CD4-positive, alpha-beta T cell (primary cell): ENCODE measurements around the gene MPRIP. TPM values are rescaled to one million over a fixed set of nuclear protein-coding genes. Genes with fewer than 3 reads are reported as not detected.

Experiments used
- ATAC-seq: fragments of 200-7000 bp; cut with Tn5 transposase; one replicate; pipeline ENCODE4 v1.10.0; 2022; ENCODE audit warnings: mild to moderate bottlenecking; ENCODE audit not compliant: poor library complexity
- CTCF ChIA-PET: fragments of 350-600 bp; sonication (Branson Sonifier 250); formaldehyde crosslinking; loops from one replicate; lab custom pipeline; 2021; ENCODE audit warnings: antibody characterized with exemption, inconsistent platforms; lab: Charles Lee
- POLR2A ChIA-PET: fragments of 350-600 bp; sonication (Branson Sonifier 250); formaldehyde crosslinking; loops from one replicate; lab custom pipeline; 2021; ENCODE audit warnings: antibody characterized with exemption, inconsistent platforms; lab: Charles Lee
- DNase-seq, 14 experiments: peaks; one replicate each; pipeline ENCODE4 v3.0.0-alpha.2; 2013 to 2020; ENCODE audit warnings: mixed read lengths in 2 of 14
- H3K27ac ChIP-seq, 2 donors: one replicate each; pipeline versions ENCODE4 v1.5.1 to v1.7.0; 2013; ENCODE audit warnings: low read length in 2 of 2, low read depth in 1 of 2, mild to moderate bottlenecking in 1 of 2
- H3K27me3 ChIP-seq, 2 experiments: 1 replicate in 1 of 2; 2 replicates in 1 of 2; pipeline versions ENCODE4 v1.6.1 to v1.7.0; 2013; ENCODE audit warnings: low read length in 2 of 2, control low read depth in 1 of 2, mild to moderate bottlenecking in 1 of 2, moderate library complexity in 1 of 2; ENCODE audit not compliant: insufficient read depth in 2 of 2, control insufficient read depth in 1 of 2
- H3K36me3 ChIP-seq: one replicate; pipeline ENCODE4 v1.6.1; 2013; ENCODE audit warnings: low read length, control low read depth; ENCODE audit not compliant: insufficient read depth
- H3K4me1 ChIP-seq: one replicate; pipeline ENCODE4 v1.6.1; 2013; ENCODE audit warnings: low read length, control low read depth; ENCODE audit not compliant: insufficient read depth
- H3K4me3 ChIP-seq: one replicate; pipeline ENCODE4 v1.5.1; 2013; ENCODE audit warnings: mild to moderate bottlenecking, low read length, moderate library complexity
- H3K9me3 ChIP-seq, 2 experiments: 1 replicate in 1 of 2; 2 replicates in 1 of 2; pipeline versions ENCODE4 v1.6.1 to v1.7.0; 2013; ENCODE audit warnings: low read length in 2 of 2, mild to moderate bottlenecking in 2 of 2, control low read depth in 1 of 2, moderate library complexity in 1 of 2; ENCODE audit not compliant: control insufficient read depth in 1 of 2, insufficient read depth in 1 of 2
- H3K27ac Mint-ChIP-seq: one replicate; pipeline ENCODE4 v1.8.0; 2020; ENCODE audit warnings: mixed read lengths
- H3K27me3 Mint-ChIP-seq: one replicate; pipeline ENCODE4 v1.8.0; 2021; ENCODE audit warnings: mixed read lengths
- H3K36me3 Mint-ChIP-seq: one replicate; pipeline ENCODE4 v1.8.0; 2021; ENCODE audit warnings: low read depth, mixed read lengths
- H3K4me1 Mint-ChIP-seq: one replicate; pipeline ENCODE4 v1.8.0; 2021; ENCODE audit warnings: low read depth, mixed read lengths
- H3K4me3 Mint-ChIP-seq: one replicate; pipeline ENCODE4 v1.8.0; 2020; ENCODE audit warnings: mild to moderate bottlenecking, mixed read lengths
- H3K9me3 Mint-ChIP-seq: one replicate; pipeline ENCODE4 v1.8.0; 2020; ENCODE audit warnings: mixed read lengths
- CTCF ChIP-seq: fragments of 200-600 bp; IDR thresholded peaks from one replicate; pipeline ENCODE4 v1.8.0; 2022; ENCODE audit warnings: antibody characterized with exemption, mild to moderate bottlenecking
- intact Hi-C, 2 experiments: fragments of 100-400 bp; cut with DNase I in 1 of 2; cut with micrococcal nuclease in 1 of 2; formaldehyde crosslinking; loops; one replicate each; pipeline versions ENCODE4 v1.15.1 to v1.9.0; 2023 to 2025; cut with DNase I, micrococcal nuclease
- total RNA-seq, 174 experiments: library from RNA in 2 of 174; stranded (reverse) in 2 of 174; gene quantifications; one replicate each; pipeline ENCODE4 v1.2.3 and lab custom pipeline; 2021 to 2026

The MPRIP gene
- total RNA-seq, 2 experiments from 2014 or later: 176 to 188 TPM

- Histone ChIP-seq H3K9me3 (no peaks in the 10 kb centered on the region), H3K27me3 (no peaks in the 10 kb centered on the region), H3K36me3 (peaks cover 70% of the 10 kb centered on the region), H3K4me3 (no peak overlapping the region), H3K4me1 (peaks cover 17% of the 10 kb centered on the region), H3K27ac (no peak overlapping the region)
- POLR2A ChIA-PET: no interaction called here
- no peak overlapping the region for H3K27ac Mint-ChIP-seq
- CTCF ChIA-PET: no interaction called here
- no peaks in the 10 kb centered on the region for H3K9me3 Mint-ChIP-seq
- intact Hi-C loops: loop anchor here in 1 of 2 experiments (2.0 kb wide), 1 partner anchor 146 kb away; no protein-coding TSS in a partner anchor
- ATAC-seq (peak; percentile 54), DNase-seq (peak in 5 of 14 experiments; percentile 28 to 62 (median 39))
- peak; percentile 13 for TF ChIP-seq CTCF
- H3K4me3 Mint-ChIP-seq: no peak overlapping the region
- no peaks in the 10 kb centered on the region for H3K27me3 Mint-ChIP-seq
- H3K4me1 Mint-ChIP-seq: peaks cover 12% of the 10 kb centered on the region
- peaks cover 83% of the 10 kb centered on the region for H3K36me3 Mint-ChIP-seq
These were observed 104.6 kb downstream of the MPRIP start for GRCh38 chr17:17146786-17147406.

GRCh38 chr17:17147821-17148220, 105.6 kb downstream of the MPRIP start:
- no peaks in the 10 kb centered on the region for H3K9me3 ChIP-seq
- no peak overlapping the region for H3K27ac ChIP-seq
- no peaks in the 10 kb centered on the region for H3K27me3 Mint-ChIP-seq
- H3K4me1 Mint-ChIP-seq: peaks cover 16% of the 10 kb centered on the region
- POLR2A ChIA-PET: no interaction called here
- H3K4me3 ChIP-seq: no peak overlapping the region
- H3K27ac Mint-ChIP-seq: no peak overlapping the region
- TF ChIP-seq CTCF: no peak
- peaks cover 71% of the 10 kb centered on the region for H3K36me3 ChIP-seq
- CTCF ChIA-PET: no interaction called here
- no peaks in the 10 kb centered on the region for H3K9me3 Mint-ChIP-seq
- DNase-seq: no peak
- intact Hi-C loops: loop anchor here in 1 of 2 experiments (2.0 kb wide), 1 partner anchor 147 kb away; no protein-coding TSS in a partner anchor
- no peak for ATAC-seq
- H3K4me3 Mint-ChIP-seq: no peak overlapping the region
- H3K36me3 Mint-ChIP-seq: peaks cover 85% of the 10 kb centered on the region
- no peaks in the 10 kb centered on the region for H3K27me3 ChIP-seq
- peaks cover 23% of the 10 kb centered on the region for H3K4me1 ChIP-seq

GRCh38 chr17:17149520-17150447, 107.5 kb downstream of the MPRIP start:
- H3K4me3 Mint-ChIP-seq: no peak overlapping the region
- no peak overlapping the region for H3K4me3 ChIP-seq
- no peaks in the 10 kb centered on the region for H3K9me3 Mint-ChIP-seq
- ChIA-PET POLR2A (no interaction called here), CTCF (interaction anchor here (0.6 kb wide), 1 partner anchor 940 kb away, joined by 4 read pairs; no protein-coding TSS in a partner anchor)
- H3K27ac Mint-ChIP-seq: peak overlapping the region; percentile 52
- no peaks in the 10 kb centered on the region for H3K27me3 ChIP-seq
- H3K27ac ChIP-seq: peak overlapping the region in 1 of 2 donors; percentile 25
- DNase-seq (peak in 2 of 14 experiments; percentile 38 to 39), ATAC-seq (no peak)
- intact Hi-C loops: loop anchor here (5.0 to 10.0 kb wide), 2 partner anchors 55 to 58 kb away; partner anchors contain the start of gene PLD6 (in 2 of the 2)
- no peak for TF ChIP-seq CTCF
- peaks cover 94% of the 10 kb centered on the region for H3K36me3 Mint-ChIP-seq
- H3K4me1 Mint-ChIP-seq: peaks cover 36% of the 10 kb centered on the region
- H3K4me1 ChIP-seq: peaks cover 43% of the 10 kb centered on the region
- H3K36me3 ChIP-seq: peaks cover 77% of the 10 kb centered on the region
- H3K9me3 ChIP-seq: no peaks in the 10 kb centered on the region
- H3K27me3 Mint-ChIP-seq: no peaks in the 10 kb centered on the region
